Measurements from ENCODE around the gene SIRT7.

DNA sequence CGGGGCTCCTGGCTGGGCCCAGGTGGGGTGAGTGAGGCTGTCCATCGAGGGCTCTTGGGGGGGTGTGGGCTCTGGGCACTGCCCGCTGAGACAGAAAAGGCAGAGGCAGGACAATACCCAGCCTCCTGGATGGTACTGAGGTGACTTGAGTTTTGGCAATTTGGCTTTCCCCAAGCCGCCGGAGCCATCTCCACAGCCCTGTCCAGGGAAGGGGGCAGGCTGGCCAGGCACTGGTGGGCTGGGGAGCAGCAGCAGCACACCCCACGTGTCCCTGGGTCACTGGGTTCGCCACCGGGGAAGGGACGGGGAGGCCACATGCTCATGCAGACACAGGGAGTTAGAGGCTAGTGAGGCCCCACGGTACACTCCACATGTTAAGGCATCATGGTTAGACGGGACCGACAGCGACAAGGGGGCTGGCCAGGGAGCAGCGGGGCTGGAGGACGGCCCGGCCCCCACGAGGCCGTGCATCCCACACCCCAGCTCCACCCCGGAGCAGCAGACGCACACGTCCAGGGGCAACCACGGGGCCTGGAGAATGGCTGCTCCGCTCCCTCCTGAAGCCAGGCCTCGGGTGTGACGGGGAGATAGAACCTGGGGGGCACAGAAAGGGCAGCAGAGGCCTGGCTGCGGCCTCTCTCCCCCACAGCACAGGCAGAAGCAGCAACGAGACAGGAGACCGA, 49.8 kb downstream of the SIRT7 start:
- TF ChIP-seq, protein P1, sequence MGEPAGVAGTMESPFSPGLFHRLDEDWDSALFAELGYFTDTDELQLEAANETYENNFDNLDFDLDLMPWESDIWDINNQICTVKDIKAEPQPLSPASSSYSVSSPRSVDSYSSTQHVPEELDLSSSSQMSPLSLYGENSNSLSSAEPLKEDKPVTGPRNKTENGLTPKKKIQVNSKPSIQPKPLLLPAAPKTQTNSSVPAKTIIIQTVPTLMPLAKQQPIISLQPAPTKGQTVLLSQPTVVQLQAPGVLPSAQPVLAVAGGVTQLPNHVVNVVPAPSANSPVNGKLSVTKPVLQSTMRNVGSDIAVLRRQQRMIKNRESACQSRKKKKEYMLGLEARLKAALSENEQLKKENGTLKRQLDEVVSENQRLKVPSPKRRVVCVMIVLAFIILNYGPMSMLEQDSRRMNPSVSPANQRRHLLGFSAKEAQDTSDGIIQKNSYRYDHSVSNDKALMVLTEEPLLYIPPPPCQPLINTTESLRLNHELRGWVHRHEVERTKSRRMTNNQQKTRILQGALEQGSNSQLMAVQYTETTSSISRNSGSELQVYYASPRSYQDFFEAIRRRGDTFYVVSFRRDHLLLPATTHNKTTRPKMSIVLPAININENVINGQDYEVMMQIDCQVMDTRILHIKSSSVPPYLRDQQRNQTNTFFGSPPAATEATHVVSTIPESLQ (CRISPR knock-in tag; IDR thresholded peaks at IDR 0.05): 0 out of 2 replicates have a peak, but pooled peaks have one; percentile 16
- TF ChIP-seq ZBTB43 (CRISPR knock-in tag; IDR thresholded peaks at IDR 0.05): no peak
- TF ChIP-seq CTCF (IDR thresholded peaks at IDR 0.05): no peak
- no peak for TF ChIP-seq NR3C1 (CRISPR knock-in tag; conservative IDR thresholded peaks at IDR 0.05; ENCODE audit: low read depth)
- TF ChIP-seq JUN (CRISPR knock-in tag; IDR thresholded peaks at IDR 0.05): no peak
- TF ChIP-seq ATF3 (CRISPR knock-in tag; conservative IDR thresholded peaks at IDR 0.05): no peak
- TF ChIP-seq, protein P2, sequence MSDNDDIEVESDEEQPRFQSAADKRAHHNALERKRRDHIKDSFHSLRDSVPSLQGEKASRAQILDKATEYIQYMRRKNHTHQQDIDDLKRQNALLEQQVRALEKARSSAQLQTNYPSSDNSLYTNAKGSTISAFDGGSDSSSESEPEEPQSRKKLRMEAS (CRISPR knock-in tag; IDR thresholded peaks at IDR 0.05): 0 out of 2 replicates have a peak, but pooled peaks have one; percentile 12
- TF ChIP-seq NR1H2 (CRISPR knock-in tag; IDR thresholded peaks at IDR 0.05): no peak
- no peak for TF ChIP-seq ZNF317 (CRISPR knock-in tag; IDR thresholded peaks at IDR 0.05; ENCODE audit: borderline replicate concordance, low read depth)
- TF ChIP-seq, protein P3, sequence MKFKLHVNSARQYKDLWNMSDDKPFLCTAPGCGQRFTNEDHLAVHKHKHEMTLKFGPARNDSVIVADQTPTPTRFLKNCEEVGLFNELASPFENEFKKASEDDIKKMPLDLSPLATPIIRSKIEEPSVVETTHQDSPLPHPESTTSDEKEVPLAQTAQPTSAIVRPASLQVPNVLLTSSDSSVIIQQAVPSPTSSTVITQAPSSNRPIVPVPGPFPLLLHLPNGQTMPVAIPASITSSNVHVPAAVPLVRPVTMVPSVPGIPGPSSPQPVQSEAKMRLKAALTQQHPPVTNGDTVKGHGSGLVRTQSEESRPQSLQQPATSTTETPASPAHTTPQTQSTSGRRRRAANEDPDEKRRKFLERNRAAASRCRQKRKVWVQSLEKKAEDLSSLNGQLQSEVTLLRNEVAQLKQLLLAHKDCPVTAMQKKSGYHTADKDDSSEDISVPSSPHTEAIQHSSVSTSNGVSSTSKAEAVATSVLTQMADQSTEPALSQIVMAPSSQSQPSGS (CRISPR knock-in tag; IDR thresholded peaks at IDR 0.05; ENCODE audit: borderline replicate concordance, low read depth): no peak
- no peak for TF ChIP-seq CREM (CRISPR knock-in tag; IDR thresholded peaks at IDR 0.05)
